Mesendoderm (in vitro differentiated cells): ENCODE results near the gene PSAT1. TPM values are rescaled to one million over a fixed set of nuclear protein-coding genes. Genes with fewer than 3 reads are reported as not detected.

Experiments
- DNase-seq: peaks from one replicate; pipeline ENCODE4 v3.0.0; 2013
- H2AK5ac ChIP-seq: 2 replicates; pipeline ENCODE4 v1.6.1; 2013; ENCODE audit warnings: low read length, inconsistent platforms
- H2BK120ac ChIP-seq: 2 replicates; pipeline ENCODE4 v1.6.1; 2013; ENCODE audit warnings: low read depth, mild to moderate bottlenecking, low read length, moderate library complexity, mixed read lengths
- H2BK15ac ChIP-seq: replicated peaks from 2 replicates; pipeline ENCODE4 v1.6.1; 2013; ENCODE audit warnings: low read depth, mild to moderate bottlenecking, moderate library complexity
- H2BK5ac ChIP-seq: 2 replicates; pipeline ENCODE4 v1.6.1; 2013; ENCODE audit warnings: low read length, inconsistent platforms
- H3K18ac ChIP-seq: 2 replicates; pipeline ENCODE4 v1.6.1; 2013; ENCODE audit warnings: mild to moderate bottlenecking, low read length, mixed read lengths
- H3K23ac ChIP-seq: one replicate; pipeline ENCODE4 v1.6.1; 2013; ENCODE audit warnings: low read length
- H3K27ac ChIP-seq: 2 replicates; pipeline ENCODE4 v1.5.1; 2013; ENCODE audit warnings: low read depth, mild to moderate bottlenecking, inconsistent platforms, low read length, moderate library complexity
- H3K27me3 ChIP-seq: 2 replicates; pipeline ENCODE4 v1.6.1; 2013; ENCODE audit warnings: low read length, control low read depth, mild to moderate bottlenecking, inconsistent platforms; ENCODE audit not compliant: insufficient read depth, poor library complexity
- H3K36me3 ChIP-seq: 2 replicates; pipeline ENCODE4 v1.6.1; 2013; ENCODE audit warnings: low read length, inconsistent platforms; ENCODE audit not compliant: control insufficient read depth, insufficient read depth
- H3K4ac ChIP-seq: one replicate; pipeline ENCODE4 v1.6.1; 2013; ENCODE audit warnings: low read depth, mild to moderate bottlenecking, low read length, moderate library complexity
- H3K4me1 ChIP-seq: 2 replicates; pipeline ENCODE4 v1.6.1; 2013; ENCODE audit warnings: low read depth, low read length, inconsistent platforms; ENCODE audit not compliant: control insufficient read depth
- H3K4me2 ChIP-seq: 2 replicates; pipeline ENCODE4 v1.6.1; 2013; ENCODE audit warnings: low read length
- H3K4me3 ChIP-seq: 2 replicates; pipeline ENCODE4 v1.5.1; 2013; ENCODE audit warnings: mild to moderate bottlenecking, low read length
- H3K56ac ChIP-seq: one replicate; pipeline ENCODE4 v1.6.1; 2013; ENCODE audit warnings: low read length
- H3K79me1 ChIP-seq: 2 replicates; pipeline ENCODE4 v1.6.1; 2013; ENCODE audit warnings: low read length, inconsistent platforms
- H3K79me2 ChIP-seq: 2 replicates; pipeline ENCODE4 v1.6.1; 2013; ENCODE audit warnings: mild to moderate bottlenecking, low read length; ENCODE audit not compliant: control insufficient read depth, insufficient read depth
- H3K9ac ChIP-seq: 2 replicates; pipeline ENCODE4 v1.6.1; 2013; ENCODE audit warnings: low read length, inconsistent platforms
- H4K5ac ChIP-seq: one replicate; pipeline ENCODE4 v1.6.1; 2013; ENCODE audit warnings: low read length
- H4K8ac ChIP-seq: one replicate; pipeline ENCODE4 v1.6.1; 2013; ENCODE audit warnings: low read depth, mild to moderate bottlenecking, control low read depth, low read length, moderate library complexity
- WGBS: extraction: QIAGEN DNeasy Blood & Tissue Kit; methylation state at CpG from one replicate; pipeline ENCODE4 v1.1.7; 2013; ENCODE audit warnings: low lambda C conversion rate, missing lambda C conversion rate; ENCODE audit not compliant: insufficient coverage; ENCODE audit errors: extremely low coverage; 5-methylcytosine and 5-hydroxymethylcytosine counted together
- polyA plus RNA-seq, 2 experiments: library from polyadenylated mRNA; stranded (reverse); fragments of 200-250 nt; gene quantifications; one replicate each; pipeline ENCODE4 v1.2.3, GENCODE V29; 2013

The PSAT1 gene
- polyA plus RNA-seq (2013, experiment 1 of 2) = 261 TPM
- 266 TPM for polyA plus RNA-seq (2013, experiment 2 of 2)

- H2BK15ac ChIP-seq = no peak within 1 kb of the TSS
- H3K36me3 ChIP-seq = no peaks in the 10 kb centered on the region
- peak within 1 kb of the TSS; percentile 90 for H3K27ac ChIP-seq
- DNase-seq = peak; percentile 99
- peak within 1 kb of the TSS; percentile 33 for H4K5ac ChIP-seq
- peak within 1 kb of the TSS; percentile 97 for H3K18ac ChIP-seq
- peaks cover 30% of the 10 kb centered on the region for H3K79me2 ChIP-seq
- H3K4me1 ChIP-seq = peaks cover 9% of the 10 kb centered on the region
- WGBS = no CpG with 5 or more reads among the region's 76 CpGs
- peak within 1 kb of the TSS; percentile 99 for H3K9ac ChIP-seq
- peak within 1 kb of the TSS; percentile 99 for H3K4me3 ChIP-seq
- H4K8ac ChIP-seq = peak within 1 kb of the TSS; percentile 89
- H2BK120ac ChIP-seq = peak within 1 kb of the TSS; percentile 64
- peak within 1 kb of the TSS; percentile 97 for H3K4ac ChIP-seq
- no peaks in the 10 kb centered on the region for H3K27me3 ChIP-seq
- peak within 1 kb of the TSS; percentile 99 for H3K23ac ChIP-seq
- peak within 1 kb of the TSS; percentile 100 for H3K56ac ChIP-seq
- peaks cover 2% of the 10 kb centered on the region for H3K79me1 ChIP-seq
- peak within 1 kb of the TSS; percentile 70 for H2AK5ac ChIP-seq
- peak within 1 kb of the TSS; percentile 41 for H3K4me2 ChIP-seq
- peak within 1 kb of the TSS; percentile 98 for H2BK5ac ChIP-seq
Measured at GRCh38 chr9:78296893-78297671, at the start of gene PSAT1. Gene PSAT1 (plus strand): TSS chr9:78297125. CDS start chr9:78297211, 86 bp downstream.

GRCh38 chr9:78248635-78249034, 48.3 kb upstream of the PSAT1 start:
- no peaks in the 10 kb centered on the region for H3K36me3 ChIP-seq
- DNase-seq = no peak

DNA sequence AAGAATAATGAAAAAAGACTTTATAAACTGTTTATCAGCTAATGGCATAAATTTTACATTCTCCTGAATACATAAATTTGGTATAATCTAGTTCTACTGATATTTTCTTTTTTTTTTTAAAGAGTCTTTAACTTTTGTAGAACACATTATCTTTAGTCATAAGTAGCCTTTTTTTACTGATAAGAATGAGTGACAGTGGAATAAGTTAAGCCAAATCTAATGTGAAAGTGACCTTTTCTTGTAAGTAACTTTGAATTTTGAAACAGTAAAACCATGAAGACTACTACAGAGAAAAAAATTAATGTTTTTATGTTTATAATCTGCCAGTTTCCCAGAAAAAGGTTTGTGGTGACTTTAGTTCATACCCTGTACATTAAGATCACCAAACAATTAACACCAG, 47.4 kb upstream of the PSAT1 start:
- Histone ChIP-seq H3K27ac (no peak overlapping the region), H3K79me1 (no peaks in the 10 kb centered on the region), H2BK5ac (no peak overlapping the region), H3K4me2 (no peak overlapping the region), H3K23ac (no peak overlapping the region), H3K9ac (no peak overlapping the region), H3K4me1 (no peaks in the 10 kb centered on the region), H2BK120ac (no peak overlapping the region), H3K4me3 (no peak overlapping the region), H4K8ac (no peak overlapping the region), H3K18ac (no peak overlapping the region), H4K5ac (no peak overlapping the region), H3K4ac (no peak overlapping the region), H3K36me3 (no peaks in the 10 kb centered on the region), H2AK5ac (no peak overlapping the region), H3K56ac (no peak overlapping the region), H3K27me3 (no peaks in the 10 kb centered on the region), H3K79me2 (no peaks in the 10 kb centered on the region), H2BK15ac (no peak overlapping the region)
- no peak for DNase-seq

More at GRCh38 chr9:78248635-78249034, 48.3 kb upstream of the PSAT1 start:
- Histone ChIP-seq H3K18ac (no peak overlapping the region), H3K79me2 (no peaks in the 10 kb centered on the region), H3K4me3 (no peak overlapping the region), H3K4me1 (no peaks in the 10 kb centered on the region), H2BK5ac (no peak overlapping the region), H3K79me1 (no peaks in the 10 kb centered on the region), H2AK5ac (no peak overlapping the region), H3K23ac (no peak overlapping the region), H3K4me2 (no peak overlapping the region), H4K8ac (no peak overlapping the region), H3K27ac (no peak overlapping the region), H2BK15ac (no peak overlapping the region), H3K27me3 (no peaks in the 10 kb centered on the region), H3K4ac (no peak overlapping the region), H2BK120ac (no peak overlapping the region), H3K9ac (no peak overlapping the region), H4K5ac (no peak overlapping the region), H3K56ac (no peak overlapping the region)
- no CpG with 5 or more reads among the region's 1 CpG for WGBS

DNA sequence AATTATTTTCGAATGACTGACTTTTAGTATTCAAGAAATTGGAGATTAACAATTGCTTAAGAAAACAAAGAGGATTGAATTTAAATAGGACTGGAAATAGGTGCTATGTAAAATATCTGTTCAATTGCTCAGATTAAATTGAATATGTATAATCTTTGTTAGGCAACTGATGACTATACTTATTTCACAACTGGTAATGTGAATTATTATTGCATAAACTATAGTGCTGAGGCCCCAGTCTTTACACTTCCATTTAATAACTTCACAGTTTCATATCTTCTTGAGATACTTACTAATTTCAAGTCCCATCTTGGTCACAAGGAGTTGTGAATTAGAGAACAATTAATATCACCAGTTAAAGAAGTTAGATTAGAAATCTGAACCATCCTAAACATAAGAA, 44.3 kb upstream of the PSAT1 start:
- Histone ChIP-seq H3K56ac (no peak overlapping the region), H3K27ac (no peak overlapping the region), H2BK15ac (no peak overlapping the region), H4K8ac (no peak overlapping the region), H3K79me1 (no peaks in the 10 kb centered on the region), H3K23ac (no peak overlapping the region), H2BK5ac (no peak overlapping the region), H3K4me1 (no peaks in the 10 kb centered on the region), H3K9ac (no peak overlapping the region), H3K4ac (no peak overlapping the region), H3K4me2 (no peak overlapping the region), H3K18ac (no peak overlapping the region), H3K36me3 (no peaks in the 10 kb centered on the region), H2AK5ac (no peak overlapping the region), H3K27me3 (no peaks in the 10 kb centered on the region), H2BK120ac (no peak overlapping the region), H3K4me3 (no peak overlapping the region), H3K79me2 (no peaks in the 10 kb centered on the region), H4K5ac (no peak overlapping the region)
- no peak for DNase-seq
- WGBS = no CpG with 5 or more reads among the region's 1 CpG

- Histone ChIP-seq H2BK15ac (no peak overlapping the region), H4K8ac (no peak overlapping the region), H3K23ac (no peak overlapping the region), H3K4me3 (no peak overlapping the region), H3K79me2 (no peaks in the 10 kb centered on the region), H2BK5ac (no peak overlapping the region), H3K36me3 (no peaks in the 10 kb centered on the region), H3K18ac (no peak overlapping the region), H3K27ac (no peak overlapping the region), H4K5ac (no peak overlapping the region), H2BK120ac (no peak overlapping the region), H3K4me2 (no peak overlapping the region), H3K56ac (no peak overlapping the region), H3K79me1 (no peaks in the 10 kb centered on the region), H3K4ac (no peak overlapping the region), H3K27me3 (no peaks in the 10 kb centered on the region), H3K4me1 (no peaks in the 10 kb centered on the region), H2AK5ac (no peak overlapping the region), H3K9ac (no peak overlapping the region)
- no peak for DNase-seq
- WGBS = no CpG with 5 or more reads among the region's 4 CpGs
Measured at GRCh38 chr9:78253285-78253684, 43.6 kb upstream of the PSAT1 start.
